ENCODE measurements around the gene VPS50. TPM values are rescaled to one million over a fixed set of nuclear protein-coding genes. Genes with fewer than 3 reads are reported as not detected.

Gene VPS50
- total RNA-seq, 1 donor from 2014 or later = 29.6 TPM

- H3K36me3 Mint-ChIP-seq = peaks cover 4% of the 10 kb centered on the region
- TF ChIP-seq CTCF (IDR thresholded peaks at IDR 0.05; ENCODE audit: unreplicated experiment) = no peak
- no peaks in the 10 kb centered on the region for H3K4me1 Mint-ChIP-seq
- no peak overlapping the region for H3K27ac Mint-ChIP-seq
- no peak overlapping the region for H3K4me3 Mint-ChIP-seq
- no peaks in the 10 kb centered on the region for H3K27me3 Mint-ChIP-seq (ENCODE audit: low read depth)
- H3K9me3 Mint-ChIP-seq = no peaks in the 10 kb centered on the region
- no peak for DNase-seq (ENCODE audit: low spot score in 2 of 2, unreplicated experiment in 2 of 2)
These were observed 66.5 kb downstream of the VPS50 start for GRCh38 chr7:93298671-93299070.

DNA sequence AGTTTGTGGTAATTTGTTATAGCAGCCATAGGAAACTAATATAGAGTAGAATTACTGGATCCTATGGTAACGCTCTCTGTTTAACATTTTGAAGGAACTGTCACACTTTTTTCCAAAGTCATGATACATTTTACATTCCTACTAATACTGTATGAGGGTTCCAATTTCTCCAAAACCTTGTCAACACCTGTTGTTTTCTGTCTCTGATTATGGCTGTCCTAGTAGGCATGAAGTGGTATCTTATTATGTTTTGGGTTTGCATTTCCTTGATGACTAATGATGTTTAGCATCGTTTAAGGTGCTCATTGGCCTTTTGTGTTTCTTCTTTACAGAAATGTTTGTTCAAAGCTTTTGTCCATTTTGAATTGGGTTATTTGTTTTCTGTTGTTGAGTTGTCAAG, 69.6 kb downstream of the VPS50 start:
- Mint-ChIP-seq H3K9me3 (no peaks in the 10 kb centered on the region), H3K4me1 (no peaks in the 10 kb centered on the region), H3K27ac (no peak overlapping the region), H3K4me3 (no peak overlapping the region), H3K36me3 (peaks cover 2% of the 10 kb centered on the region), H3K27me3 (ENCODE audit: low read depth) (no peaks in the 10 kb centered on the region)
- TF ChIP-seq CTCF (IDR thresholded peaks at IDR 0.05; ENCODE audit: unreplicated experiment) = no peak
- no peak for DNase-seq (ENCODE audit: low spot score in 2 of 2, unreplicated experiment in 2 of 2)

- no peaks in the 10 kb centered on the region for H3K9me3 Mint-ChIP-seq
- H3K36me3 Mint-ChIP-seq = peaks cover 4% of the 10 kb centered on the region
- TF ChIP-seq CTCF (IDR thresholded peaks at IDR 0.05; ENCODE audit: unreplicated experiment) = no peak
- H3K4me1 Mint-ChIP-seq = no peaks in the 10 kb centered on the region
- no peak for DNase-seq (ENCODE audit: low spot score in 2 of 2, unreplicated experiment in 2 of 2)
- H3K27me3 Mint-ChIP-seq (ENCODE audit: low read depth) = no peaks in the 10 kb centered on the region
- H3K4me3 Mint-ChIP-seq = no peak overlapping the region
- H3K27ac Mint-ChIP-seq = no peak overlapping the region
These were observed 75.0 kb downstream of the VPS50 start for GRCh38 chr7:93307131-93307660.

DNA sequence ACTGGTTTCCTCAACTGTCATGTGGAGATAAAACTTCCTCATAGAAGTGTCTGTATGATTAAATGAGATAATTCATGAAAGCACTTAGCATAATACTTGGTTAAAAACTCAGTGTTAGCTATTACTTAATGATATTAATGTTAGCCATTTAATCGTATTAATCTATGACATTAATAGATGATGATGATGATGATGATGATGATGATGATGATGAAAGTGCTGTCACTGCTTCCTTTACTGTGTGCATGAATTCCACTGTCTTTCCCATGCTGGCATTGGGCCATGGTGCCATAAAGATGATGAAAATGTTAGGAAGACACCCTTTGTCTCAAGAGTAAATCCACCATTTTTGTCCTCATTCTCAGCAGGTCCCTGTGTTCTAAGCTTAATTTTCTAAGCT, 75.8 kb downstream of the VPS50 start:
- no peak overlapping the region for H3K27ac Mint-ChIP-seq
- H3K9me3 Mint-ChIP-seq = no peaks in the 10 kb centered on the region
- H3K27me3 Mint-ChIP-seq (ENCODE audit: low read depth) = no peaks in the 10 kb centered on the region
- no peak for TF ChIP-seq CTCF (IDR thresholded peaks at IDR 0.05; ENCODE audit: unreplicated experiment)
- H3K36me3 Mint-ChIP-seq = peaks cover 8% of the 10 kb centered on the region
- no peaks in the 10 kb centered on the region for H3K4me1 Mint-ChIP-seq
- no peak for DNase-seq (ENCODE audit: low spot score in 2 of 2, unreplicated experiment in 2 of 2)
- no peak overlapping the region for H3K4me3 Mint-ChIP-seq

DNA sequence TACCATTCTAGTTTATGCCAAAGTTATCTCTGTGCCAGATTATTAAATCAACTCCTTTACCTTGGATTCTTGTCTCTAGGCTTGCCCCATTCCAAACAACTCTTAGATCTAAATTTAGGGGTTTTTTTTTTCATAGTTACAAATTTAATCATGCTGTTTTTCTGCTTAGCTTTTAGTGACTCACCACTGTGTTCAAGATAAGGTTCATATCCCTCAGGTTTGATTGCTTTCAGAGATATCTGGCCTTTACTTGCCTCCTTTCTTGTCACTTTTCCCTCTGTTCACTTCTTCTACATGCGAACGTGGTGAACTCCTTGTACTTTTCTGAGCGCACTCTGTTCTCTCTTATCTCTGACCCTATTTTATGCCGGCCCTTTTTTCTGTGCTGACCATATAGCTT, 78.2 kb downstream of the VPS50 start:
- no peaks in the 10 kb centered on the region for H3K27me3 Mint-ChIP-seq (ENCODE audit: low read depth)
- no peak for TF ChIP-seq CTCF (IDR thresholded peaks at IDR 0.05; ENCODE audit: unreplicated experiment)
- H3K9me3 Mint-ChIP-seq = no peaks in the 10 kb centered on the region
- no peak overlapping the region for H3K27ac Mint-ChIP-seq
- peaks cover 8% of the 10 kb centered on the region for H3K36me3 Mint-ChIP-seq
- no peaks in the 10 kb centered on the region for H3K4me1 Mint-ChIP-seq
- no peak overlapping the region for H3K4me3 Mint-ChIP-seq
- no peak for DNase-seq (ENCODE audit: low spot score in 2 of 2, unreplicated experiment in 2 of 2)

GRCh38 chr7:93314449-93314848, 82.3 kb downstream of the VPS50 start:
- no peak overlapping the region for H3K27ac Mint-ChIP-seq
- no peak overlapping the region for H3K4me3 Mint-ChIP-seq
- no peak for TF ChIP-seq CTCF (IDR thresholded peaks at IDR 0.05; ENCODE audit: unreplicated experiment)
- H3K9me3 Mint-ChIP-seq = no peaks in the 10 kb centered on the region
- H3K27me3 Mint-ChIP-seq (ENCODE audit: low read depth) = no peaks in the 10 kb centered on the region
- DNase-seq (ENCODE audit: low spot score in 2 of 2, unreplicated experiment in 2 of 2) = no peak
- H3K4me1 Mint-ChIP-seq = no peaks in the 10 kb centered on the region
- peaks cover 10% of the 10 kb centered on the region for H3K36me3 Mint-ChIP-seq

All from mesothelial cell of epicardium (in vitro differentiated cells).